Measurements from ENCODE around the gene TSPAN6. TPM values are rescaled to one million over a fixed set of nuclear protein-coding genes. Genes with fewer than 3 reads are reported as not detected.

Gene TSPAN6
- total and polyA plus RNA-seq, 10 of the 15 experiments (the other 5 are each of a cell fraction or from before 2014, with no cell fraction given) = 0.04 to 0.23 (median 0.08) TPM; not detected in 5

DNA sequence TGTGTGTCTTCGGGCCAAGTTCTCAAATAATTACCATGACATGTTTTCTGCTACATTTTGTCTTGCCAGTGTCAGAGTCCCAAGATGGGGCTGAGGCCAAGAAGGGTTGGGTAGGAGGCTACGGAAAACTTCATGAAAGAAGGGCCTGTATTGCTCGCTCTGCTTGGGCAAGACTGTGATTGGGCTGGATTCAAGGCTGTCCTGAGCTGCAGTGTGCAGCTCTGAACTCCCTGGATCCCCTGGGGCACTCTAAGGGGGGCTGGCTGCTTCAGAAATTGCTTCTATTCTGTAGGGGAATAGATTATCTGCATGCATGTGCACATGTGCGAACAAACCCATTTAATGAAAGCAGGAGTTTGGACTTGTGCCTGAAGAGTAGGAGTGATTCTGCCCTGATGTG lies 13.6 kb downstream of the TSPAN6 start:
- no peaks in the 10 kb centered on the region; the same call in 2 of the 3 replicates for H3K9me3 ChIP-seq (replicated peaks; ENCODE audit: control insufficient read depth, insufficient read depth, low read length)
- in situ Hi-C loops (cut with MboI) (no loop called here), intact Hi-C loops (cut with micrococcal nuclease; ENCODE audit: unreplicated experiment) (no loop called here)
- ChIA-PET RAD21 (ENCODE audit: unreplicated experiment) (no interaction called here), SMC1A (ENCODE audit: uncharacterized antibody, unreplicated experiment) (no interaction called here), CTCF (no interaction called here), POLR2A (no interaction called here)
- no peak overlapping the region for H3K4me3 ChIP-seq
- DNase-seq (ENCODE audit: low read depth, low spot score) = no peak
- H3K27me3 ChIP-seq (replicated peaks in 1 of 2; ENCODE audit: control insufficient read depth in 2 of 2, insufficient read depth in 2 of 2, low read length in 1 of 2) = no peaks in the 10 kb centered on the region
- no peak overlapping the region for H3K27ac ChIP-seq (ENCODE audit: control insufficient read depth, insufficient read depth)
- no peak overlapping the region for H2AFZ ChIP-seq (ENCODE audit: control insufficient read depth, low read depth, low read length)
- peaks cover 5% of the 10 kb centered on the region; the same call in 1 of the 2 replicates for H3K4me1 ChIP-seq (ENCODE audit: control insufficient read depth, insufficient read depth, low read length)
- ATAC-seq = no peak
- no peak overlapping the region for H3K4me2 ChIP-seq (ENCODE audit: control insufficient read depth, insufficient read depth)
- FAIRE-seq = no peak
- H3K36me3 ChIP-seq (ENCODE audit: control insufficient read depth in 2 of 2, insufficient read depth in 2 of 2, low read length in 1 of 2) = no peaks in the 10 kb centered on the region
- TF ChIP-seq DPF2 (IDR thresholded peaks at IDR 0.05) = no peak
- TF ChIP-seq YY1 (IDR thresholded peaks at IDR 0.05; ENCODE audit: low read depth, low read length) = no peak
- no peak for TF ChIP-seq BHLHE40 (IDR thresholded peaks at IDR 0.05; ENCODE audit: borderline replicate concordance in 1 of 2, low read depth in 2 of 2, low read length in 1 of 2)
- TF ChIP-seq NR2C2 (IDR thresholded peaks at IDR 0.05; ENCODE audit: borderline replicate concordance, control insufficient read depth, insufficient read length, low read depth) = no peak
- no peak for TF ChIP-seq JUND (IDR thresholded peaks at IDR 0.05; ENCODE audit: low read depth, low read length)
- no peak for TF ChIP-seq ZNF622 (IDR thresholded peaks at IDR 0.05)
- no peak for TF ChIP-seq PAX5 (IDR thresholded peaks at IDR 0.05; ENCODE audit: borderline replicate concordance, low read depth, low read length)
- TF ChIP-seq BCL11A (IDR thresholded peaks at IDR 0.05; ENCODE audit: low read depth, low read length) = no peak
- TF ChIP-seq IKZF2 (IDR thresholded peaks at IDR 0.05) = no peak
- TF ChIP-seq TARDBP (IDR thresholded peaks at IDR 0.05; ENCODE audit: borderline replicate concordance) = no peak
- no peak for TF ChIP-seq NR2F1 (conservative IDR thresholded peaks at IDR 0.05)
- TF ChIP-seq MYB (IDR thresholded peaks at IDR 0.05; ENCODE audit: borderline replicate concordance, low read depth, low read length) = no peak
- no peak for TF ChIP-seq IKZF1 (conservative IDR thresholded peaks at IDR 0.05)
- no peak for TF ChIP-seq SP1 (IDR thresholded peaks at IDR 0.05; ENCODE audit: low read depth, low read length)
- TF ChIP-seq, protein P1, sequence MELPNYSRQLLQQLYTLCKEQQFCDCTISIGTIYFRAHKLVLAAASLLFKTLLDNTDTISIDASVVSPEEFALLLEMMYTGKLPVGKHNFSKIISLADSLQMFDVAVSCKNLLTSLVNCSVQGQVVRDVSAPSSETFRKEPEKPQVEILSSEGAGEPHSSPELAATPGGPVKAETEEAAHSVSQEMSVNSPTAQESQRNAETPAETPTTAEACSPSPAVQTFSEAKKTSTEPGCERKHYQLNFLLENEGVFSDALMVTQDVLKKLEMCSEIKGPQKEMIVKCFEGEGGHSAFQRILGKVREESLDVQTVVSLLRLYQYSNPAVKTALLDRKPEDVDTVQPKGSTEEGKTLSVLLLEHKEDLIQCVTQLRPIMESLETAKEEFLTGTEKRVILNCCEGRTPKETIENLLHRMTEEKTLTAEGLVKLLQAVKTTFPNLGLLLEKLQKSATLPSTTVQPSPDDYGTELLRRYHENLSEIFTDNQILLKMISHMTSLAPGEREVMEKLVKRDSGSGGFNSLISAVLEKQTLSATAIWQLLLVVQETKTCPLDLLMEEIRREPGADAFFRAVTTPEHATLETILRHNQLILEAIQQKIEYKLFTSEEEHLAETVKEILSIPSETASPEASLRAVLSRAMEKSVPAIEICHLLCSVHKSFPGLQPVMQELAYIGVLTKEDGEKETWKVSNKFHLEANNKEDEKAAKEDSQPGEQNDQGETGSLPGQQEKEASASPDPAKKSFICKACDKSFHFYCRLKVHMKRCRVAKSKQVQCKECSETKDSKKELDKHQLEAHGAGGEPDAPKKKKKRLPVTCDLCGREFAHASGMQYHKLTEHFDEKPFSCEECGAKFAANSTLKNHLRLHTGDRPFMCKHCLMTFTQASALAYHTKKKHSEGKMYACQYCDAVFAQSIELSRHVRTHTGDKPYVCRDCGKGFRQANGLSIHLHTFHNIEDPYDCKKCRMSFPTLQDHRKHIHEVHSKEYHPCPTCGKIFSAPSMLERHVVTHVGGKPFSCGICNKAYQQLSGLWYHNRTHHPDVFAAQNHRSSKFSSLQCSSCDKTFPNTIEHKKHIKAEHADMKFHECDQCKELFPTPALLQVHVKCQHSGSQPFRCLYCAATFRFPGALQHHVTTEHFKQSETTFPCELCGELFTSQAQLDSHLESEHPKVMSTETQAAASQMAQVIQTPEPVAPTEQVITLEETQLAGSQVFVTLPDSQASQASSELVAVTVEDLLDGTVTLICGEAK (IDR thresholded peaks at IDR 0.05; ENCODE audit: borderline replicate concordance) = no peak
- no peak for TF ChIP-seq NFYA (IDR thresholded peaks at IDR 0.05; ENCODE audit: borderline replicate concordance, low read depth, low read length)
- no peak for TF ChIP-seq PAX8 (IDR thresholded peaks at IDR 0.05)
- H4K20me1 ChIP-seq (ENCODE audit: control insufficient read depth, insufficient read depth) = no peaks in the 10 kb centered on the region
- 55% methylated on average over 4 of the region's 4 CpGs for WGBS (ENCODE audit: insufficient coverage, insufficient replicate concordance, low lambda C conversion rate, missing lambda C conversion rate)
- no TSS peak for BruUV-seq (replicated peaks)
- no peak overlapping the region for H3K9ac ChIP-seq (ENCODE audit: control insufficient read depth, insufficient read depth, low read length)
- H3K79me2 ChIP-seq (ENCODE audit: control insufficient read depth, insufficient read depth, low read length) = no peaks in the 10 kb centered on the region
